ENCODE results near the gene PPARD. TPM values are rescaled to one million over a fixed set of nuclear protein-coding genes. Genes with fewer than 3 reads are reported as not detected.

Gene PPARD
- total RNA-seq, 6 experiments from 2014 or later = 5.2 to 18.8 (median 5.9) TPM

DNA sequence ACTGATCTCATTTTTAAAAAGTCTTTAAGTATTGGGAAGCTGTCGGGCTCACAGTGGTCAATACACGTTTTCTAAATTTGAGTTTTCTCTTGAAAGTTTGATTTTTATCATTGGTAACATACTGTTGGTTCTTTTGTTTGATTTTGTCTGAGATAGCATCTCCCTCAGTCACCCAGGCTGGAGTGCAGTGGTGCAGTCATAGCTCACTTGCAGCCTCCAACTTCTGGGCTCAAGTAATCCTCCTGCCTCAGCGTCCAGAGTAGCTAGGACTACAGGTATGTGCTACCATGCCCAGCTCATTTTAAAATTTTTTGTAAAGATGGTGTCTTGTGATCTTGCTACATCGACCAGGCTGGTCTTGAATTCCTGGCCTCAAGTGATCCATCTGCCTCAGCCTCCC is 9.1 kb downstream of the PPARD start:
- 96% methylated on average over 3 of the region's 4 CpGs for WGBS (ENCODE audit: insufficient coverage, low coverage, low lambda C conversion rate, missing lambda C conversion rate)
- no peak for TF ChIP-seq POLR2A (IDR thresholded peaks at IDR 0.05)
- TF ChIP-seq, protein P1, sequence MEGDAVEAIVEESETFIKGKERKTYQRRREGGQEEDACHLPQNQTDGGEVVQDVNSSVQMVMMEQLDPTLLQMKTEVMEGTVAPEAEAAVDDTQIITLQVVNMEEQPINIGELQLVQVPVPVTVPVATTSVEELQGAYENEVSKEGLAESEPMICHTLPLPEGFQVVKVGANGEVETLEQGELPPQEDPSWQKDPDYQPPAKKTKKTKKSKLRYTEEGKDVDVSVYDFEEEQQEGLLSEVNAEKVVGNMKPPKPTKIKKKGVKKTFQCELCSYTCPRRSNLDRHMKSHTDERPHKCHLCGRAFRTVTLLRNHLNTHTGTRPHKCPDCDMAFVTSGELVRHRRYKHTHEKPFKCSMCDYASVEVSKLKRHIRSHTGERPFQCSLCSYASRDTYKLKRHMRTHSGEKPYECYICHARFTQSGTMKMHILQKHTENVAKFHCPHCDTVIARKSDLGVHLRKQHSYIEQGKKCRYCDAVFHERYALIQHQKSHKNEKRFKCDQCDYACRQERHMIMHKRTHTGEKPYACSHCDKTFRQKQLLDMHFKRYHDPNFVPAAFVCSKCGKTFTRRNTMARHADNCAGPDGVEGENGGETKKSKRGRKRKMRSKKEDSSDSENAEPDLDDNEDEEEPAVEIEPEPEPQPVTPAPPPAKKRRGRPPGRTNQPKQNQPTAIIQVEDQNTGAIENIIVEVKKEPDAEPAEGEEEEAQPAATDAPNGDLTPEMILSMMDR (IDR thresholded peaks at IDR 0.05) = no peak
- peaks cover 0 to 20% (median 5%) of the 10 kb centered on the region in 4 donors for H3K36me3 ChIP-seq

DNA sequence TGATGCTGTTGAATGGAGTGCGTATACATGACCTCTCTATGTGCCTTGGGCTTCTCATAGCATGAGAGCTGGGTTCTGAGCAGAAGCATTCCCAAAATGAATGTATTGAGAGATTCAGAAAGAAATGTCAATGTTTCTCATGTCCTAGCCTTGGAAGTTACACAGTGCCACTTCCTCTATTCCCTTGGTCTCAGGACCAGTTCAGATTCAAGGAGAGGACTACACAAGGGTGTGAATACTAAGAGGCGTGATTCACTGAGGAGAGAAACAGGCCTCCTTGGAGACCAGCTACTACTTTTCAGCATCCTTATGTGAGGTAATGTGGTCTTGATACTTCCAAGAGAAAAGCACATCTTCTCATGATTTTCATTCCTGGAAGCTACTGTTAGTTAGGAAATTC is 10.4 kb downstream of the PPARD start:
- Histone ChIP-seq H3K27me3 (no peaks in the 10 kb centered on the region), H3K27ac (no peak overlapping the region), H3K4me1 (peaks cover 0 to 2% (median 0%) of the 10 kb centered on the region in 4 donors), H3K9me3 (no peaks in the 10 kb centered on the region), H3K4me3 (no peak overlapping the region), H3K36me3 (peaks cover 0 to 9% (median 5%) of the 10 kb centered on the region in 4 donors)
- TF ChIP-seq, protein P1 (IDR thresholded peaks at IDR 0.05) = no peak
- no peak for TF ChIP-seq POLR2A (IDR thresholded peaks at IDR 0.05)
- 100% methylated on average over 2 of the region's 2 CpGs for WGBS (ENCODE audit: insufficient coverage, low coverage, low lambda C conversion rate, missing lambda C conversion rate)
- ATAC-seq (no peak), DNase-seq (no peak)
- intact Hi-C loops (cut with DNase I) = no loop called here

More for the DNA sequence above, 9.1 kb downstream of the PPARD start:
- Histone ChIP-seq H3K27me3 (no peaks in the 10 kb centered on the region), H3K27ac (no peak overlapping the region), H3K4me3 (no peak overlapping the region), H3K4me1 (no peaks in the 10 kb centered on the region), H3K9me3 (no peaks in the 10 kb centered on the region)
- intact Hi-C loops (cut with DNase I) = no loop called here
- DNase-seq (no peak), ATAC-seq (no peak)

DNA sequence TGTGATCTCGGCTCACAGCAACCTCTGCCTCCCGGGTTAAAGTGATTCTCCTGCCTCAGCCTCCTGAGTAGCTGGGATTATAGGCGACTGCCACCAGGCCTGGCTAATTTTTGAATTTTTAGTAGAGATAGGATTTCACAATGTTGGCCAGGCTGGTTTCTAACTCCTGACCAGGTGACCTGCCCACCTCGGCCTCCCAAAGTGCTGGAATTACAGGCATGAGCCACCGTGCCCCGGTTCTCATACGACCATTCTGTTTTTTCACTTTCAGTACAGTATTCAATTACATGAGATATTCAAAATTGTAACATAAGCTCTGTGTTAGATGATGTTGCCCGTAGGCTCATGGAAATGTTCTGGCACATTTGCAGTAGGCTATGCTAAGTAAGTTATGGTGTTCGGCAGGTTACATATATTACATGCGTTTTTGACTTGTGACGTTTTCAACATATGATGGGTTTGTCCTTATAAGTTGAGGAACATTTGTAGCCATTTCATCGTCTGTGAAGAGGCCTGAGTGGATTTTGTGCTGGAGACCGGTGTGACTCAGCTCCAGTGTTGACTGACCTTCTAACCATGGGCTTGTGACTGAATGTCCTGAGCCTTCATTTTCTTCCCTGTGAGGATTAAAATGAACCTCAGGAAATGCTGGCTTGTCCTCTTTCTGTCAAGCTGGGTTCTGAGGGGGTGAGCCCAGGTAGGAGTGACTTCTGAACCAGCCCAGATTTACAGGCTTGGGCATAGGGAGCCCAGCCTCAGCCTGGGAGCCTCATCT is 12.2 kb downstream of the PPARD start:
- DNase-seq (peak in 1 of 3 donors; percentile 17), ATAC-seq (no peak)
- Histone ChIP-seq H3K36me3 (peaks cover 0 to 9% (median 4%) of the 10 kb centered on the region in 4 donors), H3K4me3 (no peak overlapping the region), H3K4me1 (peaks cover 0 to 11% (median under 1%) of the 10 kb centered on the region in 4 donors), H3K27ac (no peak overlapping the region), H3K27me3 (no peaks in the 10 kb centered on the region), H3K9me3 (no peaks in the 10 kb centered on the region)
- intact Hi-C loops (cut with DNase I) = no loop called here
- 89% methylated on average over 13 of the region's 13 CpGs for WGBS (ENCODE audit: insufficient coverage, low coverage, low lambda C conversion rate, missing lambda C conversion rate)
- TF ChIP-seq, protein P1 (IDR thresholded peaks at IDR 0.05) = no peak
- TF ChIP-seq POLR2A (IDR thresholded peaks at IDR 0.05) = no peak

DNA sequence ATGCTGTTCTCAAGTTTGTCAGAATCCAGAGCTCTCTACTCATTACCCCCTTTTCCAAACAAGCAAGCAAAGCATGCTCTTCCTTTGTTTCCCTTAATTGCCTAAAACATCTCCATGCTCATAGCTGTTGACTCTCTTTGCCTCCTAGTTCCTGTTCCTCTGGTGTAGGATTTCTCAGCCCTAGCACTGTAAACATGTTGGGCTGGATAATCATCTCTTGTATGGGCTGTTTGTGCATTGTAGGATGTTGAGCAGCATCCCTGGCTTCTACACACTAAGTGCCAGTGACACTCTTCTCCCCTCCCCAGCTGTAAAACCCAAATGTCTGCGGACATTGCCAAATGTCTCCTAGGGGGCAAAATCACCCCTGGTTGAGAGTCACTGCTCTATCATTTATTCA is 14.0 kb downstream of the PPARD start:
- ATAC-seq (no peak), DNase-seq (no peak)
- intact Hi-C loops (cut with DNase I) = no loop called here
- H3K9me3 ChIP-seq = no peaks in the 10 kb centered on the region
- TF ChIP-seq POLR2A (IDR thresholded peaks at IDR 0.05) = no peak
- TF ChIP-seq, protein P1 (IDR thresholded peaks at IDR 0.05) = no peak
- no peaks in the 10 kb centered on the region for H3K27me3 ChIP-seq
- peaks cover 0 to 9% (median 4%) of the 10 kb centered on the region in 4 donors for H3K36me3 ChIP-seq
- H3K4me1 ChIP-seq = peaks cover 0 to 29% (median 9%) of the 10 kb centered on the region in 4 donors
- WGBS (ENCODE audit: insufficient coverage, low coverage, low lambda C conversion rate, missing lambda C conversion rate) = 100% methylated on average over 1 of the region's 1 CpG
- no peak overlapping the region for H3K4me3 ChIP-seq
- H3K27ac ChIP-seq = no peak overlapping the region
